Esophagus squamous epithelium (tissue), 5 donors: ENCODE data around the gene TRIM63. TPM values are rescaled to one million over a fixed set of nuclear protein-coding genes. Genes with fewer than 3 reads are reported as not detected.
A peak's percentile ranks its signal among the peaks of the same experiment; 100 is the strongest.

Experiments used
- DNase-seq: peaks from one replicate; lab custom pipeline; 2025; lab: John Stamatoyannopoulos, UW
- H3K27ac ChIP-seq, 4 donors: fragments of 200-600 bp; sonication (generic); one replicate each; pipeline ENCODE4 v1.5.1; 2016 to 2019; ENCODE audit warnings: mild to moderate bottlenecking in 1 of 4
- H3K27me3 ChIP-seq, 4 donors: fragments of 200-600 bp; sonication (generic); 1 replicate in 3 of 4; 2 replicates in 1 of 4; pipeline versions ENCODE4 v1.5.1 to v1.6.0; 2017 to 2021; ENCODE audit warnings: antibody characterized with exemption in 1 of 4
- H3K36me3 ChIP-seq, 3 donors: fragments of 200-600 bp; sonication (generic); one replicate each; pipeline ENCODE4 v1.5.1; 2016 to 2019
- H3K4me1 ChIP-seq, 3 donors: fragments of 200-600 bp; sonication (generic); one replicate each; pipeline ENCODE4 v1.5.1; 2017 to 2019
- H3K4me3 ChIP-seq, 4 donors: fragments of 200-600 bp; sonication (generic); 1 replicate in 3 of 4; 2 replicates in 1 of 4; pipeline ENCODE4 v1.5.1; 2016 to 2019; ENCODE audit warnings: mild to moderate bottlenecking in 2 of 4, moderate library complexity in 1 of 4
- H3K9me3 ChIP-seq, 3 donors: fragments of 200-600 bp; sonication (generic); one replicate each; pipeline ENCODE4 v1.5.1; 2016 to 2019
- POLR2A ChIP-seq, 4 donors: fragments of 450-650 bp; IDR thresholded peaks; one replicate each; pipeline ENCODE4 v1.6.1; 2017; ENCODE audit warnings: antibody characterized with exemption in 4 of 4, mild to moderate bottlenecking in 4 of 4, moderate library complexity in 3 of 4
- WGBS, 2 donors: methylation state at CpG; one replicate each; pipeline ENCODE4 v1.1.5; 2018; 5-methylcytosine and 5-hydroxymethylcytosine counted together
- intact Hi-C: fragments of 100-400 bp; cut with DNase I; formaldehyde crosslinking; loops from one replicate; pipeline ENCODE4 v1.15.0; 2022
- total RNA-seq, 4 donors: library from RNA; depleted of rRNA; stranded (reverse); fragments of >200 nt; gene quantifications; one replicate each; pipeline ENCODE4 v1.1.0, GENCODE V29; 2016
- TF ChIP-seq, protein P1 (sequence below), 6 experiments: fragments of 450-650 bp in 4 of 6; fragments of 200-600 bp in 2 of 6; sonication (generic) in 2 of 6; IDR thresholded peaks; one replicate each; pipeline ENCODE4 v1.5.1; 2016 to 2019; ENCODE audit warnings: antibody characterized with exemption in 6 of 6, mild to moderate bottlenecking in 4 of 6, moderate library complexity in 4 of 6
- donor health status: DM: yes; HTN: yes; CAD: no.

The TRIM63 gene
- total RNA-seq, 4 donors from 2014 or later: 0.23 to 1.7 TPM; not detected in 2

DNA sequence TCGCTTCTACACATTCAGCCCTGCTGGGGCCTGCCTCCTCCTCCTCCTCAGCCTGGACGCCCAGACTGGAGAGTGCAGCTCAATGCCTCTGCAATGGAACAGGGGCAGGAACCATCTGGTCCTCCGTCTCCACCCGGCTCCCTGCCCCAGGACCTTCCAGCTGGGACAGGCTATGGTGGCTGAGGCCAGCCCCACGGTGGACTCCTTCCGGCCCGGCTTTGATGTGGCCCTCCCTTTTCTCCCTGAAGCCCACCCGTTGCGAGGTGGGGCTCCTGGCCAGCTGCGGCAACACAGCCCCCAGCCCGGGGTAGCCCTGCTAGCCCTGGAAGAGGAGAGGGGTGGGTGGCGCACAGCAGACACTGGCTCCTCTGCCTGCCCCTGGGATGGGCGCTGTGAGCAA is 44.4 kb downstream of the TRIM63 start:
- no peak for DNase-seq
- Histone ChIP-seq H3K27ac (no peak overlapping the region), H3K4me3 (no peak overlapping the region), H3K4me1 (peaks cover 0 to 12% (median 5%) of the 10 kb centered on the region in 3 donors), H3K27me3 (no peaks in the 10 kb centered on the region), H3K36me3 (no peaks in the 10 kb centered on the region), H3K9me3 (no peaks in the 10 kb centered on the region)
- 100% methylated on average over 1 of the region's 13 CpGs for WGBS, 2 donors
- intact Hi-C loops: no loop called here
- no peak for TF ChIP-seq POLR2A (IDR thresholded peaks at IDR 0.05)
- TF ChIP-seq, protein P1, sequence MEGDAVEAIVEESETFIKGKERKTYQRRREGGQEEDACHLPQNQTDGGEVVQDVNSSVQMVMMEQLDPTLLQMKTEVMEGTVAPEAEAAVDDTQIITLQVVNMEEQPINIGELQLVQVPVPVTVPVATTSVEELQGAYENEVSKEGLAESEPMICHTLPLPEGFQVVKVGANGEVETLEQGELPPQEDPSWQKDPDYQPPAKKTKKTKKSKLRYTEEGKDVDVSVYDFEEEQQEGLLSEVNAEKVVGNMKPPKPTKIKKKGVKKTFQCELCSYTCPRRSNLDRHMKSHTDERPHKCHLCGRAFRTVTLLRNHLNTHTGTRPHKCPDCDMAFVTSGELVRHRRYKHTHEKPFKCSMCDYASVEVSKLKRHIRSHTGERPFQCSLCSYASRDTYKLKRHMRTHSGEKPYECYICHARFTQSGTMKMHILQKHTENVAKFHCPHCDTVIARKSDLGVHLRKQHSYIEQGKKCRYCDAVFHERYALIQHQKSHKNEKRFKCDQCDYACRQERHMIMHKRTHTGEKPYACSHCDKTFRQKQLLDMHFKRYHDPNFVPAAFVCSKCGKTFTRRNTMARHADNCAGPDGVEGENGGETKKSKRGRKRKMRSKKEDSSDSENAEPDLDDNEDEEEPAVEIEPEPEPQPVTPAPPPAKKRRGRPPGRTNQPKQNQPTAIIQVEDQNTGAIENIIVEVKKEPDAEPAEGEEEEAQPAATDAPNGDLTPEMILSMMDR (IDR thresholded peaks at IDR 0.05): no peak

DNA sequence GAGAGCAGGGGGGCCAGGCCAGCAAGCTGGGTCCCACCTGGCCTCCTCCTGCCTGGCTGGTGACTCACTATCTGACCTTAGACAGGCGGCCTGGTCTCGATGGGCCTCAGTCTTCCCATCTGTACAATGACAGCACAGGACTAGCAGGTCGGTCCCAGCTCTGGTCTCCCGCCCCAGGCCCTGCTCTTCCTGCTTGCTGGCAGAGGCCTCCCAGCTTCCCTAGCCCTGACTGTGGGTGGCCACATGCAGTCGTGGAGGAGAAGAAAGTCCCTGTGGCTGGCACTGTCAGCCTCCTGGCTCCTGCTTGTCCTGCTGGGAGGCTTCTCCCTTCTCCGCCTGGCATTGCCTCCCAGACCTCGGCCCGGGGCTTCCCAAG is 45.0 kb downstream of the TRIM63 start:
- 87% methylated on average over 3 of the region's 8 CpGs; no CpG with 5 or more reads in 1 of the 2 donors for WGBS, 2 donors
- intact Hi-C loops: no loop called here
- Histone ChIP-seq H3K4me3 (no peak overlapping the region), H3K36me3 (no peaks in the 10 kb centered on the region), H3K9me3 (no peaks in the 10 kb centered on the region), H3K4me1 (peaks cover 0 to 12% (median 5%) of the 10 kb centered on the region in 3 donors), H3K27me3 (no peaks in the 10 kb centered on the region), H3K27ac (peak overlapping the region in 1 of 4 donors; percentile 7)
- no peak for TF ChIP-seq POLR2A (IDR thresholded peaks at IDR 0.05)
- TF ChIP-seq, protein P1 (IDR thresholded peaks at IDR 0.05): no peak
- DNase-seq: no peak

DNA sequence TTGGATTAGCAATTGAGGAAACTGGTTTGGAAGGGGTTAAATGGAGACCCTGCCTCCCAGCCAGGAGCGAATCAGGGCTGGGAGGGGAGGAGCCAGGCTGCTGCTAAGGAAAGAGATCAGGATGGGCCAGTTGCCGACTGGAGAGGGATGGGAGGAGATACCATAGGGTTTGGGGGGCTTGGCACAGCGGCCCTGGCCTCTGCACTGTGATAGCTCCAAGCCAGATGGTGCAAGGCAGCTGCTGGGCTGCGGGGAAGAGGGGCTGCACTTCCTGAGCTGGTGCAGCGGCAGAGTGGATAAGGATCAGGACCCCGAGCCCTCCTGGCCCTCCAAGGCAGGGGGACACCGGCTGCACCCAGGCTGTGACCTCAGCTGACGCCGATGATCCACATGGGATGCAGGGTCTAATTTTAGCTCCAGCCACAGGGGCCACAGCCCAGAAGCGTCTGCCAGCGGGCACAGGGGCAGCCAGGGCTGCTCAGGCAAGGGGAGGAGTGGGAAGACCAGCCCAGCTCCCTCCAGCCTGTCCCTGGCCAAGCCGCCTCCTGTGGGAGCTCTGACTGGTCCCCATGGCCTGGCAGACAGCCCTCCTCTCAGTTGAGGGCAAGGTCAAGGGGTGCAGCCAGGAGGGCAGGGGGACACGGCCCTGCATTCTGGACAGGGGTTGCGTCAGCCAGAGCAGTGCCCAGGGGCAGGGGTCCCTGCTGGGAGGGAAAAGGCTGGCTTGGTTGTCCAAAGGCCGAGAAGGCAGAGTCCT is 45.6 kb downstream of the TRIM63 start, which contains the start of gene EXTL1:
EXTL1 (plus strand) TSS at position 129 of the 757 bp plus-strand sequence. CDS start 872 bp downstream, outside the sequence.
- H3K9me3 ChIP-seq: no peaks in the 10 kb centered on the region
- 38 to 44% methylated on average over 7 of the region's 15 CpGs for WGBS, 2 donors
- DNase-seq: no peak
- H3K36me3 ChIP-seq: no peaks in the 10 kb centered on the region
- TF ChIP-seq POLR2A (IDR thresholded peaks at IDR 0.05): no peak
- TF ChIP-seq, protein P1 (IDR thresholded peaks at IDR 0.05): no peak
- H3K4me1 ChIP-seq: peaks cover 0 to 12% (median 5%) of the 10 kb centered on the region in 3 donors
- H3K27me3 ChIP-seq: no peaks in the 10 kb centered on the region
- H3K4me3 ChIP-seq: peak within 1 kb of the TSS in 2 of 4 donors; percentile 4 to 45
- intact Hi-C loops: no loop called here
- peak within 1 kb of the TSS in 1 of 4 donors; percentile 7 for H3K27ac ChIP-seq

DNA sequence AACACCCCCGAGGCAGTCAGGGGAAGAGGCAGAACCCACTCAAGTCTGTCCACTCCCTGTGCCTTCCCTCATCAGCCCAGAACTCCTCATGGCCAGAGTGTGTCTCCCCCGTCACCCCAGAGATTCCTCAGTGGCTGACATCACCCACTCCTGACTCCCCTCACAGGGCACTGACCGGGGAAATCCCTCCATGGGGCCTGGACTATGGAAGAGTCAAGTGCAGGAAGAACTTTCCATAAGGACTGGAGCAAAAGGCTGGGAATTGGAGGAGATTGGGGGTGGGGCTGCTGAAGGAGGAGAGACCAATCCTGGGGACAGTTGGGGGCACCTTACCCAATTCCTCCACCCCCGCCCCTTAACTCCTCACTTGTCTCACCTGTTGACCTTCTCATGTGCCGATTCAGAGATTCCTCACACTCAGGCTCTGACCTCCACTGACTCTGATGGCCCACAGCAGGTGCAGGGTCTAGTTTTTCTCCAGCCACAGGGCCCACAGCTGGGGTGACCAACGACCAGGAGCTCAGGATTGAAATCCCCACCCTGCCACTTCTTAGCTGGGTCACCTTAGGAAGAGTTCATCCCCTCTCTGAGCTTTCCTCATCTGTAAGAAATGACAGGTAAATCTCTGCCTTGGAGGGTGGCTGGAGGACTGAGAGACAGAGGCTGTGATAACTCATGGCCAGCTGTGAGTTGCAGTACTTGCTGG is 46.3 kb downstream of the TRIM63 start:
- H3K9me3 ChIP-seq: no peaks in the 10 kb centered on the region
- no peak overlapping the region for H3K27ac ChIP-seq
- no peak for DNase-seq
- H3K36me3 ChIP-seq: no peaks in the 10 kb centered on the region
- WGBS, 2 donors: 62 to 92% methylated on average over 2 to 3 of the region's 6 CpGs
- no peaks in the 10 kb centered on the region for H3K27me3 ChIP-seq
- H3K4me1 ChIP-seq: peaks cover 0 to 12% (median 5%) of the 10 kb centered on the region in 3 donors
- intact Hi-C loops: no loop called here
- TF ChIP-seq, protein P1 (IDR thresholded peaks at IDR 0.05): no peak
- no peak for TF ChIP-seq POLR2A (IDR thresholded peaks at IDR 0.05)
- H3K4me3 ChIP-seq: peak overlapping the region in 1 of 4 donors; percentile 4

DNA sequence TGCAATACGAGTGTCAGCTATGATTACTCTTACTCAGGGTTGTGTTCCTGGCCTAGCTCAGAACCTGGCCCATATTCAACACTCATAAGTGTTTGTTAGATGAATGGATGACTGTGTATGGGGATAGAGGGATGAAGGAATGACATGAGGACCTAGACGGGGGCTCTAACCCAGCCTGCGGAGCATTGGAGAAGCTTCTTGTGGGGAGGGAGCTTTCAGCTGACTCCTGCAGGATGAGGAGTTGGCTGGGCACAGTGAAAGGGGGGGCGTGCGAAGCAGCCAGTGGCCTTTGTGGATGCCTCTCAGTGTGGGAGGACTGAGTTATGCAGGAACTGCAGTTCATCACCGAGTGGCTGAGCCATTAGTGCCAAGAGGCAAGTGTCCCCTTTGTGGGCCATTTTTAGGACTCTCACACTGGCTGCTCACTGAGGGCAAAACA is 47.1 kb downstream of the TRIM63 start:
- DNase-seq: no peak
- no peak overlapping the region for H3K27ac ChIP-seq

More for the DNA sequence above, 47.1 kb downstream of the TRIM63 start:
- Histone ChIP-seq H3K4me3 (no peak overlapping the region), H3K36me3 (no peaks in the 10 kb centered on the region), H3K9me3 (no peaks in the 10 kb centered on the region), H3K4me1 (peaks cover 4 to 12% (median 9%) of the 10 kb centered on the region in 3 donors), H3K27me3 (no peaks in the 10 kb centered on the region)
- 63 to 82% methylated on average over 4 to 6 of the region's 6 CpGs for WGBS, 2 donors
- TF ChIP-seq, protein P1 (IDR thresholded peaks at IDR 0.05): no peak
- no peak for TF ChIP-seq POLR2A (IDR thresholded peaks at IDR 0.05)
- intact Hi-C loops: no loop called here
